ENCODE measurements around the gene CRB3.

Gene CRB3

GRCh38 chr19:6483235-6483634 lies 19.2 kb downstream of the CRB3 start:
- TF ChIP-seq POLR2AphosphoS5 (IDR thresholded peaks at IDR 0.05; ENCODE audit: low read depth, low read length) (no peak), SIN3A (IDR thresholded peaks at IDR 0.05; ENCODE audit: borderline replicate concordance, insufficient read depth, low read length) (no peak)

DNA sequence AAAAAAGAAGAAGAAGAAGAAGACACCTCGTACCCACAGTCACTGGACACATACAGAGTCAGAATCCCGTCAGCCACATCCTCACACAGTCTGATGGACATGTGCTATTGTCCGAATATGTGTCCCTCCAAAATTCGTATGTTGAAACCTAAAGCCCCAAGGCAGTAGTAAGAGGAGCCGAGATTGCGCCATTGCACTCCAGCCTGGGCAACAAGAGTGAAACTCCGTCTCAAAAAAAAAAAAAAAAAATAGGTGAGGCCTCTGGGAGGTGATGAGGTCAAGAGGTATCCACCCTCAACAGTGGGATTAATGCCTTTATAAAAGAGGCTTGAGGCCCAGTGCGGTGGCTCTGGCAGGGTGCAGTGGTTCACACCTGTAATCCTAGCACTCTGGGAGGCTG lies 20.2 kb downstream of the CRB3 start:
- TF ChIP-seq POLR2AphosphoS5 (IDR thresholded peaks at IDR 0.05; ENCODE audit: low read depth, low read length) (no peak), SIN3A (IDR thresholded peaks at IDR 0.05; ENCODE audit: borderline replicate concordance, insufficient read depth, low read length) (no peak), TAF1 (IDR thresholded peaks at IDR 0.05; ENCODE audit: borderline replicate concordance, insufficient read depth, low read length) (no peak), FOXP2 (optimal IDR thresholded peaks at IDR 0.05; ENCODE audit: borderline replicate concordance, extremely low read depth, extremely low read length, insufficient read depth) (no peak)
- TF ChIP-seq, protein P1, sequence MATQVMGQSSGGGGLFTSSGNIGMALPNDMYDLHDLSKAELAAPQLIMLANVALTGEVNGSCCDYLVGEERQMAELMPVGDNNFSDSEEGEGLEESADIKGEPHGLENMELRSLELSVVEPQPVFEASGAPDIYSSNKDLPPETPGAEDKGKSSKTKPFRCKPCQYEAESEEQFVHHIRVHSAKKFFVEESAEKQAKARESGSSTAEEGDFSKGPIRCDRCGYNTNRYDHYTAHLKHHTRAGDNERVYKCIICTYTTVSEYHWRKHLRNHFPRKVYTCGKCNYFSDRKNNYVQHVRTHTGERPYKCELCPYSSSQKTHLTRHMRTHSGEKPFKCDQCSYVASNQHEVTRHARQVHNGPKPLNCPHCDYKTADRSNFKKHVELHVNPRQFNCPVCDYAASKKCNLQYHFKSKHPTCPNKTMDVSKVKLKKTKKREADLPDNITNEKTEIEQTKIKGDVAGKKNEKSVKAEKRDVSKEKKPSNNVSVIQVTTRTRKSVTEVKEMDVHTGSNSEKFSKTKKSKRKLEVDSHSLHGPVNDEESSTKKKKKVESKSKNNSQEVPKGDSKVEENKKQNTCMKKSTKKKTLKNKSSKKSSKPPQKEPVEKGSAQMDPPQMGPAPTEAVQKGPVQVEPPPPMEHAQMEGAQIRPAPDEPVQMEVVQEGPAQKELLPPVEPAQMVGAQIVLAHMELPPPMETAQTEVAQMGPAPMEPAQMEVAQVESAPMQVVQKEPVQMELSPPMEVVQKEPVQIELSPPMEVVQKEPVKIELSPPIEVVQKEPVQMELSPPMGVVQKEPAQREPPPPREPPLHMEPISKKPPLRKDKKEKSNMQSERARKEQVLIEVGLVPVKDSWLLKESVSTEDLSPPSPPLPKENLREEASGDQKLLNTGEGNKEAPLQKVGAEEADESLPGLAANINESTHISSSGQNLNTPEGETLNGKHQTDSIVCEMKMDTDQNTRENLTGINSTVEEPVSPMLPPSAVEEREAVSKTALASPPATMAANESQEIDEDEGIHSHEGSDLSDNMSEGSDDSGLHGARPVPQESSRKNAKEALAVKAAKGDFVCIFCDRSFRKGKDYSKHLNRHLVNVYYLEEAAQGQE (IDR thresholded peaks at IDR 0.05; ENCODE audit: insufficient read depth in 1 of 2, low read depth in 2 of 2, low read length in 2 of 2) = no peak

- no peak for TF ChIP-seq FOXP2 (optimal IDR thresholded peaks at IDR 0.05; ENCODE audit: borderline replicate concordance, extremely low read depth, extremely low read length, insufficient read depth)
- TF ChIP-seq, protein P1 (IDR thresholded peaks at IDR 0.05; ENCODE audit: insufficient read depth in 1 of 2, low read depth in 2 of 2, low read length in 2 of 2) = no peak
- no peak for TF ChIP-seq SIN3A (IDR thresholded peaks at IDR 0.05; ENCODE audit: borderline replicate concordance, insufficient read depth, low read length)
- no peak for TF ChIP-seq POLR2AphosphoS5 (IDR thresholded peaks at IDR 0.05; ENCODE audit: low read depth, low read length)
- no peak for TF ChIP-seq TAF1 (IDR thresholded peaks at IDR 0.05; ENCODE audit: borderline replicate concordance, insufficient read depth, low read length)
Observed at GRCh38 chr19:6484831-6485230, 20.8 kb downstream of the CRB3 start.

DNA sequence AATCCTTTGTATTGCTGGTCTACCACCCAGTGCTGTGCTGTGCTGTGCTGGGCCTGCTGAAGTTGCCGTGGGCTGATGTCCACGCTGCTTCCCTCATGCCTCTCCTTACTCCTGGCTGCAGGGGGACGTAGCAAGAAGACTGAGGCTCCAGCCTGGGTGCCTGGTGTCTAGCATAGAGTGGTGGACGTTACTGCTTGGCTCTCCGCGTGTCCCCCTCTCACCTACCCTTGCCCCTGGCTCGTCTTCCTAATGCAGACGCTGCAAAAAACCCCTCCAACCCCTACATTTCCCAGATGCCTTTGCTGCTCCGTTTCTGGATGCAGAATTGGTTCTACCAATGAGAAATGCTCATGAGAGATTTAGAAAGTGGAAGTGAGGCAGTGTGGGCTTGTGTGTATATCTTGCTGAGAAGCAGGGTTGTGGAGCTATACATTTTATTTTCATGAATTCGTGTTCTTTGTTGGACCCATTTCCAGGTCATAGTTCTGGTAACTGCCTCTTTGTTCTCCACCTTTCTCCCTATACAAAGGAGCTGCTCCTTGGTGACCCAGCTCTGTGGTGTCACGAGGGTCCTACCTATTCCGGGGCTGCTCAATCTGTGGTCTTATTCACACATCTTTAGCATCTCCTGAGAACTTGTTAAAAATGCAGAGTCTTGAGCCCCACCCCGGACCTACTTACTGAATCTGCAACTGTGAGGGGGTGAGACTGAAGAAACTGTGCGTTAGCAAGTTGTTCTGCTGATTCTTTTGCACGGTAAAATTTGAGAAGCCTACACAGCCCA lies 25.4 kb downstream of the CRB3 start:
- TF ChIP-seq POLR2AphosphoS5 (IDR thresholded peaks at IDR 0.05; ENCODE audit: low read depth, low read length) = no peak
- TF ChIP-seq SIN3A (IDR thresholded peaks at IDR 0.05; ENCODE audit: borderline replicate concordance, insufficient read depth, low read length) = no peak
- TF ChIP-seq TAF1 (IDR thresholded peaks at IDR 0.05; ENCODE audit: borderline replicate concordance, insufficient read depth, low read length) = no peak
- no peak for TF ChIP-seq FOXP2 (optimal IDR thresholded peaks at IDR 0.05; ENCODE audit: borderline replicate concordance, extremely low read depth, extremely low read length, insufficient read depth)
- TF ChIP-seq, protein P1 (IDR thresholded peaks at IDR 0.05; ENCODE audit: insufficient read depth in 1 of 2, low read depth in 2 of 2, low read length in 2 of 2) = no peak

- TF ChIP-seq, protein P1 (IDR thresholded peaks at IDR 0.05; ENCODE audit: insufficient read depth in 1 of 2, low read depth in 2 of 2, low read length in 2 of 2) = no peak
- TF ChIP-seq TAF1 (IDR thresholded peaks at IDR 0.05; ENCODE audit: borderline replicate concordance, insufficient read depth, low read length) = no peak
- TF ChIP-seq SIN3A (IDR thresholded peaks at IDR 0.05; ENCODE audit: borderline replicate concordance, insufficient read depth, low read length) = no peak
- no peak for TF ChIP-seq POLR2AphosphoS5 (IDR thresholded peaks at IDR 0.05; ENCODE audit: low read depth, low read length)
- no peak for TF ChIP-seq FOXP2 (optimal IDR thresholded peaks at IDR 0.05; ENCODE audit: borderline replicate concordance, extremely low read depth, extremely low read length, insufficient read depth)
Observed at GRCh38 chr19:6490134-6490533, 26.1 kb downstream of the CRB3 start.
